Measurements from ENCODE around the gene MSH2. TPM values are rescaled to one million over a fixed set of nuclear protein-coding genes. Genes with fewer than 3 reads are reported as not detected.

Gene MSH2
- total RNA-seq, 3 donors from 2014 or later (not counting 1 experiment from before 2014, with no cell fraction given): 11.9 to 18.8 (median 15.0) TPM

DNA sequence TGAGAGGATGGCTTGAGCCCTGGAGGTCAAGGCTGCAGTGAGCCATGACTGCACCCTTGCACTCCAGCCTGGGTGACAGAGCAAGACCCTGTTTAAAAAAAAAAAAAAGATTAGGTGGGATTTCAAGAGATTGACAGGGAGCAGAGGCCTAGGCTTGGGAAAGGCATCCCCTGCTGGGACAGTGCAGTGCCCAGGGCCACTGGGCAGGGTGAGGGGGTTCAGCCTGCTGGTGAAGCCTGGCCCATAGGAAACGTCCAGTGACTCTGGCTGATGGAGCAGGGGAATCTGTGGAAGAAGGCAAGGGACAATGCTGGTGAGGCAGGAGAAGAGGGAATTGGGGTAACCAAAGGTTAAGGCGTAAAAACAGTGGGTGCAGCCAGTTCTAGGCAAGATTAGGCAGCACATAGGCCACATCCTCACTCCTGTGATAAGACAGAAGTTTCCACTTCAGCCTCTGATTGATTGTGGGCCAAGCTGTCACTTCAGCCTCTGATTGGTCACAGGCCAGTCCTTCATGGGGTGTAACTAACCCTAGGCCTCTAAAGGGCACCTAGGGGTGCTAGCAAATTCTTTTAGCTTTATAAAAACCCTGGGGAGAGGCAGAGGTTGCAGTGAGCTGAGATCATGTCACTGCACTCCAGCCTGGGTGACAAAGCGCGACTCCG, 128.6 kb downstream of the MSH2 start:
- Mint-ChIP-seq H3K9me3 (no peaks in the 10 kb centered on the region), H3K4me1 (no peaks in the 10 kb centered on the region), H3K4me3 (no peak overlapping the region), H3K27ac (no peak overlapping the region), H3K27me3 (ENCODE audit: low read depth in 2 of 2) (peaks cover 0 to 5% of the 10 kb centered on the region in 2 donors), H3K36me3 (no peaks in the 10 kb centered on the region)
- TF ChIP-seq, protein P1, sequence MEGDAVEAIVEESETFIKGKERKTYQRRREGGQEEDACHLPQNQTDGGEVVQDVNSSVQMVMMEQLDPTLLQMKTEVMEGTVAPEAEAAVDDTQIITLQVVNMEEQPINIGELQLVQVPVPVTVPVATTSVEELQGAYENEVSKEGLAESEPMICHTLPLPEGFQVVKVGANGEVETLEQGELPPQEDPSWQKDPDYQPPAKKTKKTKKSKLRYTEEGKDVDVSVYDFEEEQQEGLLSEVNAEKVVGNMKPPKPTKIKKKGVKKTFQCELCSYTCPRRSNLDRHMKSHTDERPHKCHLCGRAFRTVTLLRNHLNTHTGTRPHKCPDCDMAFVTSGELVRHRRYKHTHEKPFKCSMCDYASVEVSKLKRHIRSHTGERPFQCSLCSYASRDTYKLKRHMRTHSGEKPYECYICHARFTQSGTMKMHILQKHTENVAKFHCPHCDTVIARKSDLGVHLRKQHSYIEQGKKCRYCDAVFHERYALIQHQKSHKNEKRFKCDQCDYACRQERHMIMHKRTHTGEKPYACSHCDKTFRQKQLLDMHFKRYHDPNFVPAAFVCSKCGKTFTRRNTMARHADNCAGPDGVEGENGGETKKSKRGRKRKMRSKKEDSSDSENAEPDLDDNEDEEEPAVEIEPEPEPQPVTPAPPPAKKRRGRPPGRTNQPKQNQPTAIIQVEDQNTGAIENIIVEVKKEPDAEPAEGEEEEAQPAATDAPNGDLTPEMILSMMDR (IDR thresholded peaks at IDR 0.05): no peak
- Histone ChIP-seq H3K4me1 (ENCODE audit: control insufficient read depth, insufficient read depth, low read length) (no peaks in the 10 kb centered on the region), H3K27me3 (ENCODE audit: control insufficient read depth, insufficient read depth, low read length) (no peaks in the 10 kb centered on the region), H3K4me3 (ENCODE audit: low read length) (no peak overlapping the region), H3K36me3 (ENCODE audit: control insufficient read depth, insufficient read depth, low read length) (no peaks in the 10 kb centered on the region), H3K9me3 (ENCODE audit: control insufficient read depth, insufficient read depth, low read length) (no peaks in the 10 kb centered on the region), H3K27ac (ENCODE audit: low read length) (no peak overlapping the region)
- no peak for DNase-seq
- WGBS (ENCODE audit: insufficient coverage): 87% methylated on average over 5 of the region's 5 CpGs
- no peak for ATAC-seq
- intact Hi-C loops (cut with micrococcal nuclease): no loop called here

Other genes starting within 250 kb of the MSH2 start
- gene STPG4, start 247.8 kb upstream of the MSH2 start, total RNA-seq: under 1 TPM in 2 of 3 donors, not detected in 1; 0.21 to 0.65 TPM
- 100 to 1,000 TPM; 191 to 216 (median 192) TPM for gene CALM2, start 226.6 kb upstream of the MSH2 start, total RNA-seq
- gene EPCAM, start 33.8 kb upstream of the MSH2 start, total RNA-seq: not detected
- under 1 TPM; 0.26 to 0.54 (median 0.50) TPM for gene KCNK12, start 167.8 kb downstream of the MSH2 start, total RNA-seq

Measured in natural killer cell (primary cell).